Body of pancreas (tissue), 4 donors: Measurements from ENCODE around the gene CDH20. TPM values are rescaled to one million over a fixed set of nuclear protein-coding genes. Genes with fewer than 3 reads are reported as not detected.

Source experiments
- ATAC-seq: fragments of 150-250 bp; one replicate; pipeline ENCODE4 v1.9.1; 2016
- DNase-seq, 4 donors: peaks; one replicate each; pipeline ENCODE4 v3.0.0-alpha.2; 2019
- H3K27ac ChIP-seq, 4 donors: fragments of 200-600 bp; sonication (generic); 1 replicate in 3 of 4; 2 replicates in 1 of 4; pipeline versions ENCODE4 v1.5.1 to v1.6.1; 2016 to 2019; ENCODE audit warnings: mild to moderate bottlenecking in 1 of 4, mixed read lengths in 1 of 4, moderate library complexity in 1 of 4
- H3K27me3 ChIP-seq, 2 donors: fragments of 200-600 bp; sonication (generic); one replicate each; pipeline ENCODE4 v1.6.0; 2016; ENCODE audit warnings: mild to moderate bottlenecking in 1 of 2
- H3K36me3 ChIP-seq, 2 donors: fragments of 200-600 bp; sonication (generic); replicated peaks in 1 of 2; 2 replicates each; pipeline ENCODE4 v1.5.1; 2016; ENCODE audit warnings: low read depth in 2 of 2; ENCODE audit not compliant: insufficient read depth in 1 of 2
- H3K4me1 ChIP-seq: fragments of 200-600 bp; sonication (generic); one replicate; pipeline ENCODE4 v1.6.0; 2016
- H3K4me3 ChIP-seq, 2 donors: fragments of 200-600 bp; sonication (generic); 1 replicate in 1 of 2; 2 replicates in 1 of 2; pipeline ENCODE4 v1.5.1; 2016 to 2019
- H3K9me3 ChIP-seq, 3 donors: fragments of 200-600 bp; sonication (generic); 1 replicate in 2 of 3; 2 replicates in 1 of 3; pipeline ENCODE4 v1.5.1; 2016
- POLR2A ChIP-seq, 3 donors: fragments of 450-650 bp; IDR thresholded peaks; one replicate each; pipeline ENCODE4 v1.6.1; 2016; ENCODE audit warnings: antibody characterized with exemption in 3 of 3, mild to moderate bottlenecking in 2 of 3
- WGBS, 2 donors: methylation state at CpG; one replicate each; pipeline ENCODE4 v1.1.5; 2017; 5-methylcytosine and 5-hydroxymethylcytosine counted together
- intact Hi-C: fragments of 100-400 bp; cut with DNase I; formaldehyde crosslinking; loops from one replicate; pipeline ENCODE4 v1.15.1; 2023
- total RNA-seq, 2 donors: library from RNA; depleted of rRNA; stranded (reverse); fragments of >200 nt; gene quantifications; one replicate each; pipeline ENCODE4 v1.1.0, GENCODE V29; 2016
- TF ChIP-seq, protein P1 (sequence below), 7 experiments: fragments of 450-650 bp in 4 of 7; fragments of 200-600 bp in 3 of 7; sonication (generic) in 3 of 7; IDR thresholded peaks; one replicate each; pipeline ENCODE4 v1.5.1; 2016 to 2019; ENCODE audit warnings: antibody characterized with exemption in 7 of 7

The CDH20 gene
- total RNA-seq, 2 donors from 2014 or later, result 0.26 to 6.3 TPM

- WGBS, 2 donors, result 67 to 68% methylated on average over 4 of the region's 4 CpGs
- Histone ChIP-seq H3K4me3 (no peak overlapping the region), H3K4me1 (no peaks in the 10 kb centered on the region), H3K9me3 (no peaks in the 10 kb centered on the region), H3K36me3 (no peaks in the 10 kb centered on the region), H3K27ac (no peak overlapping the region), H3K27me3 (no peaks in the 10 kb centered on the region)
- intact Hi-C loops, result no loop called here
- ATAC-seq (no peak), DNase-seq (no peak)
- no peak for TF ChIP-seq POLR2A (IDR thresholded peaks at IDR 0.05)
- TF ChIP-seq, protein P1, sequence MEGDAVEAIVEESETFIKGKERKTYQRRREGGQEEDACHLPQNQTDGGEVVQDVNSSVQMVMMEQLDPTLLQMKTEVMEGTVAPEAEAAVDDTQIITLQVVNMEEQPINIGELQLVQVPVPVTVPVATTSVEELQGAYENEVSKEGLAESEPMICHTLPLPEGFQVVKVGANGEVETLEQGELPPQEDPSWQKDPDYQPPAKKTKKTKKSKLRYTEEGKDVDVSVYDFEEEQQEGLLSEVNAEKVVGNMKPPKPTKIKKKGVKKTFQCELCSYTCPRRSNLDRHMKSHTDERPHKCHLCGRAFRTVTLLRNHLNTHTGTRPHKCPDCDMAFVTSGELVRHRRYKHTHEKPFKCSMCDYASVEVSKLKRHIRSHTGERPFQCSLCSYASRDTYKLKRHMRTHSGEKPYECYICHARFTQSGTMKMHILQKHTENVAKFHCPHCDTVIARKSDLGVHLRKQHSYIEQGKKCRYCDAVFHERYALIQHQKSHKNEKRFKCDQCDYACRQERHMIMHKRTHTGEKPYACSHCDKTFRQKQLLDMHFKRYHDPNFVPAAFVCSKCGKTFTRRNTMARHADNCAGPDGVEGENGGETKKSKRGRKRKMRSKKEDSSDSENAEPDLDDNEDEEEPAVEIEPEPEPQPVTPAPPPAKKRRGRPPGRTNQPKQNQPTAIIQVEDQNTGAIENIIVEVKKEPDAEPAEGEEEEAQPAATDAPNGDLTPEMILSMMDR (IDR thresholded peaks at IDR 0.05), result no peak
Measured at GRCh38 chr18:61459896-61460648, 126.8 kb downstream of the CDH20 start.

DNA sequence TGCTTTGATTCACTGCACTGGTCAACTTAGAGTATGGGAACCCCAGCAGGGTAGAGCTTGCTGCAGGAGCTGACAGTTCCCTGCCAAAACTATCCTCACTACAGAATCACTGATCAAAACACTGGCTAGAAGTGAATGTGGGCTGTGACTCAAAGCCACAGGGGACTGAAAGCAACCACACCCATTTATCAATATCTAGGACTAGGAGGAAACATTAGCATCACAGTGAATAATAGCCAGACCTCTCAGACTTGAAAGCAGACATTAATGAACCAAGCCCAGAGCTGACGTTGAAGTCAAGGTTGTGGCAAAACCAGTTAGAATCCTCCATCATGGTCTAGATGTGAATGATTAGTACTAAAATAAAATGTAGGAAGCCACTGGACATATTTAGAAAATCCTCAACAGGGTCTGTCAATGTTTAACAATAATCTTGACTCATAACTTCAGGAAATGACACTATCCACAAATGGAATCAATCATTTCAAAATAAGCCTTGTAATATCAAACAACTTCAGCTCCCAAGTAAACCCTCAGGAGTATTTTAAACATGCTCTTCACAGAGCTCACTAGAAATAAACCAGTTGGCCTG is 131.4 kb downstream of the CDH20 start:
- WGBS, 2 donors, result 48 to 71% methylated on average over 1 of the region's 1 CpG
- intact Hi-C loops, result no loop called here
- H3K4me3 ChIP-seq, result no peak overlapping the region
- H3K27ac ChIP-seq, result no peak overlapping the region
- no peaks in the 10 kb centered on the region for H3K4me1 ChIP-seq
- no peaks in the 10 kb centered on the region for H3K9me3 ChIP-seq
- no peak for TF ChIP-seq POLR2A (IDR thresholded peaks at IDR 0.05)
- TF ChIP-seq, protein P1 (IDR thresholded peaks at IDR 0.05), result no peak
- DNase-seq (no peak), ATAC-seq (no peak)
- no peaks in the 10 kb centered on the region for H3K27me3 ChIP-seq
- H3K36me3 ChIP-seq, result no peaks in the 10 kb centered on the region

DNA sequence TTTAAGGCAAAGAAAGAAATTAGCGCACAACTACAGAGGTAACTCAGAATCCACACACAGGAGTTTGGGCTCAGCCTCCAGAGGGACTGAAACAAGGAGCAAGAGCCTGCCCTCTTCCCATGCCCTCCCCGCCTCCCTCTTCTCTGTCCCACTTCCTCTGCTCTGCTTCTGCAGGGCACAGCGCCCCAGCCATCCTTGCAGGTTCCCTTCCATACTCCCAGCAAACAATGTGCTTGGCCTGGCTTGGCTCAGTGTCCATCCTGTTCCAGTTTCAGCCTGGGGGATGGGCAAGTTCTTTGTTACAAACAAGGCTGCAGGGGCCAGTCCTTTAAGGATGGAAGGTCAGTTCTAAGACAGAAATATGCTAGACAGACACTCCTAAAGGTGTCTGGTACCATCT is 133.5 kb downstream of the CDH20 start:
- DNase-seq, result no peak
- Histone ChIP-seq H3K36me3 (no peaks in the 10 kb centered on the region), H3K9me3 (no peaks in the 10 kb centered on the region), H3K27ac (no peak overlapping the region), H3K4me3 (no peak overlapping the region), H3K4me1 (no peaks in the 10 kb centered on the region), H3K27me3 (no peaks in the 10 kb centered on the region)
- intact Hi-C loops, result no loop called here
- TF ChIP-seq, protein P1 (IDR thresholded peaks at IDR 0.05), result no peak
- TF ChIP-seq POLR2A (IDR thresholded peaks at IDR 0.05), result no peak
- WGBS, 2 donors, result 80 to 87% methylated on average over 3 of the region's 3 CpGs
- ATAC-seq, result no peak

GRCh38 chr18:61470031-61470674 is 136.9 kb downstream of the CDH20 start:
- WGBS, 2 donors, result 69 to 77% methylated on average over 16 of the region's 16 CpGs
- Histone ChIP-seq H3K36me3 (no peaks in the 10 kb centered on the region), H3K27ac (no peak overlapping the region), H3K9me3 (no peaks in the 10 kb centered on the region), H3K27me3 (no peaks in the 10 kb centered on the region), H3K4me3 (no peak overlapping the region), H3K4me1 (no peaks in the 10 kb centered on the region)
- ATAC-seq, result no peak
- DNase-seq, result no peak
- intact Hi-C loops, result no loop called here
- TF ChIP-seq, protein P1 (IDR thresholded peaks at IDR 0.05), result no peak
- TF ChIP-seq POLR2A (IDR thresholded peaks at IDR 0.05), result no peak
